Measurements from ENCODE around the gene PTP4A1. TPM values are rescaled to one million over a fixed set of nuclear protein-coding genes. Genes with fewer than 3 reads are reported as not detected.

PTP4A1 gene
- total and polyA plus RNA-seq, 2 experiments from 2014 or later: 213 to 264 TPM

DNA sequence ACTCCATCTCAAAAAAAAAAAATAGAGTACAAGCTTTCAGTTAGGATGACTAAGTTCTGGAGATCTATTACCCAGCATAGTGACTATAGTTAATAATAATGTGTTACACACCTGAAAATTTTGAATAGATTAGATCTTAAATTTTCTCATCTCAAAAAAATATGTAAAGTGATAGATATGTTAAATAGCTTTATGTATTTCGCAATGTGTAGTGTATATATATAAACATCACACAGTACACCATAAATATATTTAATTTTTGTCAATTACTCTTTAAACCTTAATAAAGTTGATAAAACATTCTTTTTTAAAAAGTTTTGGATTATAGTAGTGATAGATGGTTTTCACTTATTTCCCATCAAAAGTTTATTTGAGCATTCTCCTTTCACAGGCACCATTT is 25.6 kb upstream of the PTP4A1 start:
- Histone ChIP-seq H3K27me3 (no peaks in the 10 kb centered on the region), H3K4me3 (no peak overlapping the region), H3K9me2 (replicated peaks; ENCODE audit: insufficient read depth) (no peaks in the 10 kb centered on the region), H3K9me3 (ENCODE audit: low read depth) (no peaks in the 10 kb centered on the region), H3K36me3 (replicated peaks; ENCODE audit: insufficient read depth, low read depth) (no peaks in the 10 kb centered on the region), H3K79me2 (no peaks in the 10 kb centered on the region), H4K20me1 (ENCODE audit: insufficient read depth, poor library complexity, severe bottlenecking) (no peaks in the 10 kb centered on the region), H3K4me1 (ENCODE audit: insufficient read depth) (no peaks in the 10 kb centered on the region), H2AFZ (no peak overlapping the region), H3K27ac (no peak overlapping the region), H3K4me2 (no peak overlapping the region)
- DNase-seq (ENCODE audit: low spot score): no peak
- 92% methylated on average over 1 of the region's 1 CpG for WGBS (ENCODE audit: low lambda C conversion rate, missing lambda C conversion rate)
- no peak for TF ChIP-seq CTCF (IDR thresholded peaks at IDR 0.05; ENCODE audit: poor library complexity)
- no peak for TF ChIP-seq EZH2phosphoT487 (IDR thresholded peaks at IDR 0.05; ENCODE audit: low read depth, severe bottlenecking, unreplicated experiment)
- TF ChIP-seq EZH2 (IDR thresholded peaks at IDR 0.05; ENCODE audit: borderline replicate concordance): no peak

GRCh38 chr6:63549076-63549475 is 23.2 kb upstream of the PTP4A1 start:
- TF ChIP-seq EZH2phosphoT487 (IDR thresholded peaks at IDR 0.05; ENCODE audit: low read depth, severe bottlenecking, unreplicated experiment): no peak
- TF ChIP-seq CTCF (IDR thresholded peaks at IDR 0.05; ENCODE audit: poor library complexity): no peak
- TF ChIP-seq EZH2 (IDR thresholded peaks at IDR 0.05; ENCODE audit: borderline replicate concordance): no peak
- WGBS (ENCODE audit: low lambda C conversion rate, missing lambda C conversion rate): 74% methylated on average over 5 of the region's 5 CpGs
- no peaks in the 10 kb centered on the region for H4K20me1 ChIP-seq (ENCODE audit: insufficient read depth, poor library complexity, severe bottlenecking)

DNA sequence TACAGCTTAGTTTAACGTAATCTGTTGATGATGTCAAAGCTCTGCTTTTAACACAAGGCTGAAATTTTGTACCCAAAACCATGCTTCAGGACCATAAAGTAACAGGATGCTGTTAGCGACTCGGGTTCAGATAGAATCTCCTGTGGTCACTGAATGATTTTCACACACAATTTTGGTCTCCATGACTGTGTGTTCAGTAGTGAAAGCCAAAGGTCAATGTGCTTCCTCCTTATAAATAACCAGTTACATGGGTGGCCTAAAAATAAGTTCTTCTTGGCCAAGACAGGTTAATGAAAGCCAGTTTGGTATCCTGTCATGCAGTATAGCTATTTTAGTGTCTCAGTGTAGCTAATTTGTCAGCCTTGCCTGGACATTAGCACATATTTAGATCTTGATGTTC is 19.1 kb upstream of the PTP4A1 start:
- Histone ChIP-seq H3K4me2 (no peak overlapping the region), H3K9me2 (replicated peaks; ENCODE audit: insufficient read depth) (no peaks in the 10 kb centered on the region), H3K27me3 (no peaks in the 10 kb centered on the region), H2AFZ (no peak overlapping the region), H3K27ac (no peak overlapping the region), H3K4me3 (no peak overlapping the region), H4K20me1 (ENCODE audit: insufficient read depth, poor library complexity, severe bottlenecking) (no peaks in the 10 kb centered on the region), H3K79me2 (no peaks in the 10 kb centered on the region), H3K9me3 (ENCODE audit: low read depth) (no peaks in the 10 kb centered on the region), H3K4me1 (ENCODE audit: insufficient read depth) (no peaks in the 10 kb centered on the region), H3K36me3 (replicated peaks; ENCODE audit: insufficient read depth, low read depth) (no peaks in the 10 kb centered on the region)
- no peak for TF ChIP-seq CTCF (IDR thresholded peaks at IDR 0.05; ENCODE audit: poor library complexity)
- TF ChIP-seq EZH2 (IDR thresholded peaks at IDR 0.05; ENCODE audit: borderline replicate concordance): no peak
- TF ChIP-seq EZH2phosphoT487 (IDR thresholded peaks at IDR 0.05; ENCODE audit: low read depth, severe bottlenecking, unreplicated experiment): no peak
- DNase-seq (ENCODE audit: low spot score): no peak
- WGBS (ENCODE audit: low lambda C conversion rate, missing lambda C conversion rate): 91% methylated on average over 3 of the region's 3 CpGs

More at GRCh38 chr6:63549076-63549475, 23.2 kb upstream of the PTP4A1 start:
- no peaks in the 10 kb centered on the region for H3K36me3 ChIP-seq (replicated peaks; ENCODE audit: insufficient read depth, low read depth)
- H3K27me3 ChIP-seq: no peaks in the 10 kb centered on the region
- H3K79me2 ChIP-seq: no peaks in the 10 kb centered on the region
- no peaks in the 10 kb centered on the region for H3K9me3 ChIP-seq (ENCODE audit: low read depth)
- H3K4me2 ChIP-seq: no peak overlapping the region
- H2AFZ ChIP-seq: no peak overlapping the region
- no peak overlapping the region for H3K4me3 ChIP-seq
- no peaks in the 10 kb centered on the region for H3K4me1 ChIP-seq (ENCODE audit: insufficient read depth)
- H3K9me2 ChIP-seq (replicated peaks; ENCODE audit: insufficient read depth): no peaks in the 10 kb centered on the region
- H3K27ac ChIP-seq: no peak overlapping the region
- DNase-seq (ENCODE audit: low spot score): no peak

DNA sequence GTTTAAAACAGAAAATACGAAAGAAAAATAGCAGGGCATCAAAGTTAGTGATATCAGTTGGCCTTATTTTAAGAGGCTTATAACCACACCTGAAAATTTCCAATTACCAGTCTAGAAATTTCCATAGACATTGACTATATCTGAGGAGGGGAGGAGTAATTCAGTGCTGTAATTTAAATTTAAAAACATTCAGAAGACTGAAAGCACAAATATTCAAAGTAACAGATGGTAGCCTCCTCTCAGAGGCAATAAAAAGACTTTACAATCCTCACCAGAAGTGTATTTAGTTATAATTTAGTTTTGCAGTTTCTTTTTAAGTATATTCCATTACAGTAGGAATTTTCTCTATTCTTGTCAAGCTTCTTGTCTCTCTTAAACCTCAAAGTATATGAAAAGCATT is 18.4 kb upstream of the PTP4A1 start:
- Histone ChIP-seq H3K27ac (no peak overlapping the region), H3K4me1 (ENCODE audit: insufficient read depth) (no peaks in the 10 kb centered on the region), H4K20me1 (ENCODE audit: insufficient read depth, poor library complexity, severe bottlenecking) (no peaks in the 10 kb centered on the region), H3K36me3 (replicated peaks; ENCODE audit: insufficient read depth, low read depth) (no peaks in the 10 kb centered on the region), H3K9me2 (replicated peaks; ENCODE audit: insufficient read depth) (no peaks in the 10 kb centered on the region), H3K4me3 (no peak overlapping the region), H3K79me2 (no peaks in the 10 kb centered on the region), H2AFZ (no peak overlapping the region), H3K9me3 (ENCODE audit: low read depth) (no peaks in the 10 kb centered on the region), H3K4me2 (no peak overlapping the region), H3K27me3 (no peaks in the 10 kb centered on the region)
- DNase-seq (ENCODE audit: low spot score): no peak
- no peak for TF ChIP-seq EZH2 (IDR thresholded peaks at IDR 0.05; ENCODE audit: borderline replicate concordance)
- TF ChIP-seq CTCF (IDR thresholded peaks at IDR 0.05; ENCODE audit: poor library complexity): no peak
- TF ChIP-seq EZH2phosphoT487 (IDR thresholded peaks at IDR 0.05; ENCODE audit: low read depth, severe bottlenecking, unreplicated experiment): no peak
- 84% methylated on average over 1 of the region's 1 CpG for WGBS (ENCODE audit: low lambda C conversion rate, missing lambda C conversion rate)

All from hepatocyte (in vitro differentiated cells).